ENCODE measurements around the gene ZNF624.
"Not testable (repeated sequence)": the region's sequence is repeated elsewhere in the genome, so short reads cannot be mapped to it uniquely, and the experiment has no call there.

ZNF624 gene

DNA sequence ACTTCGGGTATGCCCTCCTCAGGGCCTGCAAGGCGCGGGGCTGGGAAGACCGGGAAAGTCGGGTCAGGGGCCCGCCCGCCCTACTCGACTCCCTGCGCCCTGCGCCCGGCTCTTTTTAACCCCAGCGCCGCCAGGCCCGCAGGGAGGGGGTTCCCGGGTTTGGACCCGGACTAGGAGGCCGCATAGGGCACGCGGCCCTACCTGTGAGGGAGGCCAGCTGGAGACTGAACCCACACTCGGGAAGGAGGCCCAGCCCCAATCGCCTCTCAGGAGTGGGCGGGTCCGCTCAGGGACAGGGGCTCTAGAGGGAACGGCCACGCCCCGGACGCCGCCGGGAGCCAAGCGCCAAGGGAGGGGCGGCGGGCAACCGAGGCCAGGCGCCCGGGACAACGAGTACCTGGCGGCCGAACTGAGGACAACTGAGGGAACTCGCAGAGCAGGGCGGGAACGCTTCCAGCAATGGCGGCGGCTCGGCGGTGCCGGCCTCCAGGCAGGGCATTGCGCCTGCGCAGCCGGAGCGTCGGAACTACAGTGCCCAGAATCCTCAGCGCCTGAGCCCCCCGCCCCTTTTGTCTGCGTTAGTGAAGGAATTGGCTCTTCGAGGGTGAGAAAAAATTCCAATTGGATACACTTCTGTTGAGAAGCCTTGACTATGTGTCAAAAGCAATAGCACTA, at the start of gene ZNF624:
Gene ZNF624, minus strand, starts transcription at position 484 of the 675 bp plus-strand sequence.
- H3K36me3 Mint-ChIP-seq: peaks cover 5% of the 10 kb centered on the region
- DNase-seq (ENCODE audit: low spot score in 2 of 2) (peak; percentile 81 to 82), ATAC-seq (ENCODE audit: low read depth) (peak; percentile 99)
- peak within 1 kb of the TSS; percentile 15 for H3K27ac Mint-ChIP-seq
- no peaks in the 10 kb centered on the region for H3K27me3 Mint-ChIP-seq
- H3K4me1 Mint-ChIP-seq: peaks cover 12% of the 10 kb centered on the region
- peak within 1 kb of the TSS; percentile 93 for H3K4me3 Mint-ChIP-seq
- H3K9me3 Mint-ChIP-seq: no peaks in the 10 kb centered on the region

DNA sequence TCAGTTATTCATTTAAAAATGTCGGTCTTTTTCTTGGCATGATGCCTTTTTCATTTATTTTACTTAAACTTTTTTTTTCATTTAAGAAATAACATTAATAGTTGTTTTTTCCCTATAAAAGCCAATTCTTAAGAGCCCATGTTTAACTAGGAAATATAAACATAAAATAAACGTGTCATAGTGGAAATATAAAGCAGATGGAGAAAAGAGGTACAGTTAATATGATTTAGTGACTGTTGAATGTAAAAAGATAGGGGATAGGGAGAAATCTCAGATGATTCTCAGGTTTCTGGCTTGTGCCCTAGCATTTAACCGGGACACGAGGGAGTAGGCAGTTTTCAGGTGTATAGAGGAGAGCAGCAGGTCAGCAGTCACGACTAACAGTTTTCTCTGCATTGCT, 44.0 kb upstream of the ZNF624 start:
- H3K27me3 Mint-ChIP-seq; H3K4me1 Mint-ChIP-seq; H3K27ac Mint-ChIP-seq; DNase-seq (ENCODE audit: low spot score in 2 of 2); H3K4me3 Mint-ChIP-seq; H3K9me3 Mint-ChIP-seq; H3K36me3 Mint-ChIP-seq; ATAC-seq (ENCODE audit: low read depth): not testable (repeated sequence)

DNA sequence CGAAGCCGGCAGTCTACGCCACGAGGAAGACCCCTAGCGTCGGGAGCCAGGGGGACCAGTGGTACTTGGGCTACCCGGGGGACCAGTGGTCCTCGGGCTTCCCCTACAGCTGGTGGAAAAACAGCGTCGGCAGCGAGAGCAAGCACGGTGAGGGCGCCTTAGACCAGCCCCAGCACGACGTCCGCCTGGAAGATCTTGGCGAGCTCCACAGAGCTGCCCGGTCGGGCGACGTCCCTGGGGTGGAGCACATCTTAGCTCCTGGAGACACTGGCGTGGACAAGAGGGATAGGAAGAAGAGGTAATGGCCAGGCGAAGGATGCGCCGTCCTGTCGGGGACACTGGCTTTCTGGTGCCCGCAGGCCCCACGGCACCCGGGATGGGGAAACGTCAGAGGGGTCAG, 36.8 kb upstream of the ZNF624 start:
- not testable (repeated sequence) for H3K4me3 Mint-ChIP-seq; H3K36me3 Mint-ChIP-seq; H3K4me1 Mint-ChIP-seq; H3K27me3 Mint-ChIP-seq; H3K9me3 Mint-ChIP-seq; ATAC-seq (ENCODE audit: low read depth); DNase-seq (ENCODE audit: low spot score in 2 of 2); H3K27ac Mint-ChIP-seq

DNA sequence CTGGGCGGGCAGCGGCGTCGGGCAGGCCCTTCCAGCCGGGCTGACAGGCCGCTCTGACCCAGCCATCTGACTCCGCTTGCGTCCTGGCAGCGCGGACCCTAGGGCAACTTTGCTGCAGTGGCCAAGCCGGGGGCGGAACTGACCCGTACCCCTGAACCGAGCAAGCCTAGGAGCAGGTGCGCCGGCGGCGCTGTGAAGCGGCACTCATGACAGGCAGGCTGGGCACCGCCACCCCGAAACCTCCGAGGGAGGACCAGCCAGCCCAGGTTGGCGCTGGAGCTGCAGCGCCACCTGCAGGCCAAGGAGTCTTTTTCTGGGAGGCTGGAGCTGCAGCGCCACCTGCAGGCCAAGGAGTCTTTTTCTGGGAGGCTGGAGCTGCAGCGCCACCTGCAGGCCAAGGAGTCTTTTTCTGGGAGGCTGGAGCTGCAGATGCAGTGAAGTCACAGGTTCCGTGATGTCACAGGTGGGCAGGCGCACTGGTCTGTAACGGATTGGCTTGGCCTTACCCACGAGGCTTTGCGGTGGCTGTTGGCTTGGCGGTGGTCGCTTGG, 36.2 kb upstream of the ZNF624 start, which contains the start of gene CCDC144A:
Gene CCDC144A, plus strand, starts transcription at position 511 of the 551 bp plus-strand sequence. CDS start 160 bp downstream, outside the sequence.
- H3K4me3 Mint-ChIP-seq, H3K27me3 Mint-ChIP-seq, H3K36me3 Mint-ChIP-seq, H3K27ac Mint-ChIP-seq, H3K9me3 Mint-ChIP-seq, H3K4me1 Mint-ChIP-seq: not testable (repeated sequence)
- peak; percentile 66 for ATAC-seq (ENCODE audit: low read depth)
- DNase-seq (ENCODE audit: low spot score in 2 of 2): peak; percentile 18 to 26

DNA sequence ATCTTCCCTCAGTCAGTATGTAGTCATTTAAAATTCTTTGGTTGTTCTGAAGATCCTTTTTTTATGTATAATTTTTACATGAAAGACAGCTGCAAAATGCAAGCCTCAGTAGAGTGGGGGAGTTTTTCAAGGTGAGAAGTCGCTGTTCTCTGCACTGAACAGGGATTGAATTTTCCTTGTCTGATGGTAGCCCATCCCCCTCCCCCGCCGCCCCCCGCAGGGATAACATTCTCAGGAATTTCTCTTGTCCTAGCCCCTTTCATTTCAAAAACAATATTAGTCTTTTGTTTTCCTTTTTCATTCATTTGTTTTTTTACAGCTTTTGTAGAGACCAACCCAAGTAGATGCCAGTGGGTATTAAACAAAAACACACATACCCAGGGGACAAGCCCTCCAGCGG, 33.5 kb upstream of the ZNF624 start:
- H3K4me3 Mint-ChIP-seq; H3K36me3 Mint-ChIP-seq; H3K27me3 Mint-ChIP-seq; ATAC-seq (ENCODE audit: low read depth); H3K27ac Mint-ChIP-seq; H3K4me1 Mint-ChIP-seq; H3K9me3 Mint-ChIP-seq; DNase-seq (ENCODE audit: low spot score in 2 of 2): not testable (repeated sequence)

DNA sequence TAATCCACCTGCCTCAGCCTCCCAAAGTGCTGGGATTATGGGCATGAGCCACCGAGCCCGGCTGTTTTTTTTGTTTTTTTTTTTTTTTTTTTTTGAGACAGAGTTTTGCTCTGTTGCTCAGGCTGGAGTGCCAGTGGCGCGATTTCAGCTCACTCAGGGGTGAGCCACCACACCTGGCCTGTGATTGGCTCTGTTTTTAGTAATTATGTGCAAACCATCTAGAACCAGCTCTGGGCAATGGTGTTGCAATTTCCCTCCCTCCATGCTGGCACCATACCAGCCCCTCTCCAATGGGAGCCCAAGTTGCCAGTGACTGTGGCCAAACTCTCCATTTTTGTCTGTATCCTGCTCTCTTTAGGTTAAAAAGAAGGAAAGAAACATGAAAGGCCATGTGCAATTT, 32.4 kb upstream of the ZNF624 start:
- not testable (repeated sequence) for ATAC-seq (ENCODE audit: low read depth); H3K9me3 Mint-ChIP-seq; H3K27ac Mint-ChIP-seq; H3K36me3 Mint-ChIP-seq; H3K4me3 Mint-ChIP-seq; DNase-seq (ENCODE audit: low spot score in 2 of 2); H3K4me1 Mint-ChIP-seq; H3K27me3 Mint-ChIP-seq

DNA sequence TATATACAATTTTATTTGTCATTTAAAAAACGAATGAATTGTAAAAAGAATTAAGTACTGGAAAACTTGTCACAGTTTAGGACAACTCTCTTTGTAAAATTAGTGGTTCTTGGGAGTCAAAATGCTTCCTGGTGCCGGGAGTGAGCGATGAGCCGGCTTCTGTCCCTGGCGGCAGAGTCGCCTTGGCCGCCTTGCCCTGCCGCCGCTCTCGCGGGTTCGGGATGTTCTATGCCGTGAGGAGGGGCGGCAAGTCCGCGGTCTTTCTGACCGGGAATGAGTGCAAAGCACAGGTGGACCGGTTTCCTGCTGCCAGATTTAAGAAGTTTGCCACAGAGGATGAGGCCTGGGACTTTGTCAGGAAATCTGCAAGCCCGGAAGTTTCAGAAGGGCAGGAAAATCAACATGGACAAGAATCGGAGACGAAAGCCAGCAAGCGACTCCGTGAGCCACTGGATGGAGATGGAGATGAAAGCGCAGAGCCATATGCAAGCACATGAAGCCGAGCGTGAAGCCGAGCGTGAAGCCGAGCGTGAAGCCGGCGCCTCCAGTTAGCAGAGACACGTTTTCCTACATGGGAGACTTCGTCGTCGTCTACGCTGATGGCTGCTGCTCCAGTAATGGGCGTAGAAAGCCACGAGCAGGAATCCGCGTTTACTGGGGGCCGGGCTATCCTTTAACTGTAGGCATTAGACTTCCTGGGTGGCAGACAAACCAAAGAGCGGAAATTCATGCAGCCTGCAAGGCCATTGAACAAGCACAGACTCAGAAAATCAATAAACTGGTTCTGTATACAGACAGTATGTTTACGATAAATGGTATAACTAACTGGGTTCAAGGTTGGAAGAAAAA, 29.9 kb upstream of the ZNF624 start:
- DNase-seq (ENCODE audit: low spot score in 2 of 2); H3K27ac Mint-ChIP-seq: not testable (repeated sequence)
- H3K27me3 Mint-ChIP-seq: peaks cover 10% of the 10 kb centered on the region

GRCh38 chr17:16676676-16677268, 23.1 kb upstream of the ZNF624 start:
- ATAC-seq (ENCODE audit: low read depth) (no peak), DNase-seq (ENCODE audit: low spot score in 2 of 2) (no peak)
- H3K27me3 Mint-ChIP-seq: peaks cover 6% of the 10 kb centered on the region
- no peaks in the 10 kb centered on the region for H3K36me3 Mint-ChIP-seq
- no peak overlapping the region for H3K4me3 Mint-ChIP-seq
- peaks cover 2% of the 10 kb centered on the region for H3K4me1 Mint-ChIP-seq
- H3K9me3 Mint-ChIP-seq: no peaks in the 10 kb centered on the region
- H3K27ac Mint-ChIP-seq: no peak overlapping the region

More for the DNA sequence above, 29.9 kb upstream of the ZNF624 start:
- not testable (repeated sequence) for ATAC-seq (ENCODE audit: low read depth); H3K4me1 Mint-ChIP-seq; H3K36me3 Mint-ChIP-seq; H3K4me3 Mint-ChIP-seq; H3K9me3 Mint-ChIP-seq

DNA sequence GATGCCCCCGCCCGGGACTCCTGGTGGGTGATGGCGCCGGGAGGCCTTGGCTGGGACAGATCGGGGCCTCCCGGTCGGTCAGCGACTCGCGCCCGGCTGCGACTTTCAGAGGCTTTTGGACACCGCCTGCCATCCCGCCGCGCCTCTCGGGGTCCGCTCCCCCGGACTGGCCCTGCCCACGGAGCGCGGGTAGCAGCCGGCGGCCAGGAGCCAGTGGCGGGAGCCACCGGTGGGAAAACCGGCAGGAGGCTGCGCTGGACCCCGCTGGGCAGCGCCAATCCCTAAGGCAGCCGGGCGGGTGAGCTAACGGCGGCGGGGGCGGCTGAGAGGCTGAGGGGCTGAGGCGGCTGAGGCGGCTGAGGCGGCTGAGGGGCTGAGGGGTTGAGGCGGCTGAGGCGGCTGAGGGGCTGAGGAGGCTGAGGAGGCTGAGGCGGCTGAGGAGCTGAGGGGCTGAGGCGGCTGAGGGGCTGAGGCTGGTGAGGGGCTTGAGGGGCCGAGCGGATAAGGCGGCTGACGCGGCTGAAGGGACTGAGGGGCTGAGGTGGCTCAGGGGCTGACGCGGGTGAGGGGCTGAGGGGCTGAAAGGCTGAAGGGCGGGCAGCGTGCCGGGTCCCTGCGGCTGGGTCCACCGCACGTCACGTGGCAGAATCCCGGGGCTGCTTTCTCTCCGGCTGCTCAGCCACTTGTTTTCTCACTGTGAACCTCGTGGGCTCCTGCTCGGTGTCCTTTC, 13.4 kb upstream of the ZNF624 start:
- ATAC-seq (ENCODE audit: low read depth); DNase-seq (ENCODE audit: low spot score in 2 of 2); H3K36me3 Mint-ChIP-seq; H3K27ac Mint-ChIP-seq; H3K9me3 Mint-ChIP-seq; H3K4me1 Mint-ChIP-seq: not testable (repeated sequence)
- Mint-ChIP-seq H3K4me3 (peak overlapping the region; percentile 51), H3K27me3 (peaks cover 10% of the 10 kb centered on the region)

- H3K4me1 Mint-ChIP-seq; ATAC-seq (ENCODE audit: low read depth); H3K36me3 Mint-ChIP-seq; H3K4me3 Mint-ChIP-seq; H3K9me3 Mint-ChIP-seq; H3K27ac Mint-ChIP-seq; DNase-seq (ENCODE audit: low spot score in 2 of 2): not testable (repeated sequence)
- peaks cover 10% of the 10 kb centered on the region for H3K27me3 Mint-ChIP-seq
These were observed 12.9 kb upstream of the ZNF624 start for GRCh38 chr17:16666553-16666906.

- peaks cover 4% of the 10 kb centered on the region for H3K9me3 Mint-ChIP-seq
- peaks cover 2% of the 10 kb centered on the region for H3K36me3 Mint-ChIP-seq
- no peak for DNase-seq (ENCODE audit: low spot score in 2 of 2)
These were observed 9.3 kb upstream of the ZNF624 start for GRCh38 chr17:16662936-16663335.

DNA sequence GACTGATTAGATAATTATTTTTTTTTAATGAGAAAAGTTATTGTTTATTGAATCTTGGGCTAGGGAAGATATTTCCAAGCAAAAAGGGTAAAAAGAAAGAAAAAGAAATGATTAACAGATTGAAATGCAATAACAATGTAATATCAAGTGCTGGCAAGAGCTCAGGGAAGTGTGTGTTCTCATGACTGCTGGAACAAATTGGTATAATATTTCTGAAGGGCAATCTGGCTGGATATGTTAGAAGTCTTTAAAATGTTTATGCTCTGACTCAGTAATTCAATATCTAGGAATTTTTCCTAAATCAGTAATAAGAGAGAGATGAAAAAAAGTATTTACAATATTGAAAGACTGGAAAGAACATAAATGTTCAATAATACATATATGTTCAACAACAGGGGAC, 7.6 kb upstream of the ZNF624 start:
- peaks cover 4% of the 10 kb centered on the region for H3K9me3 Mint-ChIP-seq
- H3K27me3 Mint-ChIP-seq: peaks cover 13% of the 10 kb centered on the region
- H3K36me3 Mint-ChIP-seq: peaks cover 2% of the 10 kb centered on the region
- no peak overlapping the region for H3K4me3 Mint-ChIP-seq
- H3K27ac Mint-ChIP-seq: no peak overlapping the region
- no peak for ATAC-seq (ENCODE audit: low read depth)
- DNase-seq (ENCODE audit: low spot score in 2 of 2): no peak
- H3K4me1 Mint-ChIP-seq: peaks cover 3% of the 10 kb centered on the region

More at GRCh38 chr17:16662936-16663335, 9.3 kb upstream of the ZNF624 start:
- ATAC-seq (ENCODE audit: low read depth): no peak
- H3K4me3 Mint-ChIP-seq: no peak overlapping the region
- no peak overlapping the region for H3K27ac Mint-ChIP-seq
- H3K4me1 Mint-ChIP-seq: peaks cover 6% of the 10 kb centered on the region
- H3K27me3 Mint-ChIP-seq: peaks cover 13% of the 10 kb centered on the region

GRCh38 chr17:16652847-16653366, 743 bp downstream of the ZNF624 start:
- peaks cover 12% of the 10 kb centered on the region for H3K4me1 Mint-ChIP-seq
- H3K36me3 Mint-ChIP-seq: peaks cover 5% of the 10 kb centered on the region
- H3K9me3 Mint-ChIP-seq: no peaks in the 10 kb centered on the region
- no peaks in the 10 kb centered on the region for H3K27me3 Mint-ChIP-seq
- ATAC-seq (ENCODE audit: low read depth) (no peak), DNase-seq (ENCODE audit: low spot score in 2 of 2) (no peak)
- peak overlapping the region; percentile 15 for H3K27ac Mint-ChIP-seq
- H3K4me3 Mint-ChIP-seq: peak overlapping the region; percentile 93

All from memory B cell (primary cell).